Central memory CD8-positive, alpha-beta T cell (primary cell): ENCODE results near the gene NOMO2.
"Not testable (repeated sequence)": the region's sequence is repeated elsewhere in the genome, so short reads cannot be mapped to it uniquely, and the experiment has no call there.

Experiments used
- ATAC-seq: fragments of 150-1000 bp; cut with Tn5 transposase; replicated peaks from 2 replicates; pipeline ENCODE4 v1.10.0; 2022; ENCODE audit warnings: mild to moderate bottlenecking, moderate FRiP score, moderate number of reproducible peaks; ENCODE audit not compliant: poor library complexity, severe bottlenecking; ENCODE audit errors: extremely low read depth
- DNase-seq, 2 donors: peaks; one replicate each; pipeline ENCODE4 v3.0.0; 2021; ENCODE audit warnings: low spot score in 2 of 2
- H3K27ac Mint-ChIP-seq: one replicate; pipeline ENCODE4 v1.8.0; 2022; ENCODE audit warnings: low read depth, mild to moderate bottlenecking, moderate library complexity, mixed read lengths
- H3K27me3 Mint-ChIP-seq: one replicate; pipeline ENCODE4 v1.8.0; 2022; ENCODE audit warnings: mixed read lengths
- H3K36me3 Mint-ChIP-seq: one replicate; pipeline ENCODE4 v1.8.0; 2022; ENCODE audit warnings: mild to moderate bottlenecking, moderate library complexity, mixed read lengths; ENCODE audit not compliant: insufficient read depth
- H3K4me1 Mint-ChIP-seq: one replicate; pipeline ENCODE4 v1.8.0; 2022; ENCODE audit warnings: mixed read lengths
- H3K4me3 Mint-ChIP-seq: one replicate; pipeline ENCODE4 v1.8.0; 2022; ENCODE audit warnings: mild to moderate bottlenecking, moderate library complexity, mixed read lengths
- H3K9me3 Mint-ChIP-seq: one replicate; pipeline ENCODE4 v1.8.0; 2022; ENCODE audit warnings: mixed read lengths

Gene NOMO2

DNA sequence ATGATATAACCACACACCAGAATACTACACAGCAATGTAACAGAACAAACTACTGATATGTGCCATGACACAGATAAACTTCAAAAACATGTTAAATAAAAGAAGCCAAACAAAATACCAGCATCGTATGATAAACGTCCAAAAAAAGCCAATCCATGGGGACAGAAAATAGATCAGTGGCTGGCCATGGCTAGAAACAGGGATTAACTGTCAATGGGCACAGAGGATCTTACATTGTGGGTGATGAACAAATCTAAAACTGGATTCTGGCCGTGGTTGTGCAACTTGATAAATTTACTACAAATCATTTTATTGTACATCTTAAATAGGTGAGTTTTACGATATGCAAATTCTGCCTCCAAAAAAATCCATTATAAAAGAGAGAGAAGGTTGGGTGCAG is 35.4 kb downstream of the NOMO2 start:
- not testable (repeated sequence) for ATAC-seq, H3K9me3 Mint-ChIP-seq, H3K4me3 Mint-ChIP-seq, H3K27ac Mint-ChIP-seq, DNase-seq, H3K36me3 Mint-ChIP-seq, H3K4me1 Mint-ChIP-seq, H3K27me3 Mint-ChIP-seq

DNA sequence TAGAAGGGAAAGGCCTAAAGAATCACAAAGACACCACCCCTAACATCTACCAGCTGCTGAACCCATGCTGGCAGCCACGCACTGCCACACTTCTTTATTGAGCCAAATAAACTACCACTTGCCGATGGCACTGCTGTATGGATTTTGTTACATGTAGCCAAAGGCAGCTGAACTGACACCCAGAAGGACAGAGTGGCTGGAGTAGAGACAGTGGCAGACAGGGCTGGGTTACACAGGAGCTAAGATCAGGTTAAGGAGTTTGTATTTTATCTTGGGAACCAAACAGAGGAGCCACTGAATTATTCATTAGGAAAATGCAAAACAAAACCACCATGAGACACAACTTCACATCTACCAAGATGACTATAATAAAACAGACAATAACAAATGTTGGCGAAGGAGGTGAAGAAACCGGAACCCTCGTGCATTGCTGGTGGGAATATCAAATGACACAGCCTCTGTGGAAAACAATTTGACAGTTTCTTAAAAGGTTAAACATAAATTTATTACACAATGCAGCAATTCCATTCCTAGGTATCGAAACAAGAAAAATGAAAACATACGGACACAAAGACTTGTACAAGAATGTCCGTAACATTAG is 35.9 kb downstream of the NOMO2 start:
- H3K27me3 Mint-ChIP-seq, DNase-seq, H3K9me3 Mint-ChIP-seq, ATAC-seq, H3K27ac Mint-ChIP-seq, H3K4me3 Mint-ChIP-seq, H3K4me1 Mint-ChIP-seq, H3K36me3 Mint-ChIP-seq: not testable (repeated sequence)

DNA sequence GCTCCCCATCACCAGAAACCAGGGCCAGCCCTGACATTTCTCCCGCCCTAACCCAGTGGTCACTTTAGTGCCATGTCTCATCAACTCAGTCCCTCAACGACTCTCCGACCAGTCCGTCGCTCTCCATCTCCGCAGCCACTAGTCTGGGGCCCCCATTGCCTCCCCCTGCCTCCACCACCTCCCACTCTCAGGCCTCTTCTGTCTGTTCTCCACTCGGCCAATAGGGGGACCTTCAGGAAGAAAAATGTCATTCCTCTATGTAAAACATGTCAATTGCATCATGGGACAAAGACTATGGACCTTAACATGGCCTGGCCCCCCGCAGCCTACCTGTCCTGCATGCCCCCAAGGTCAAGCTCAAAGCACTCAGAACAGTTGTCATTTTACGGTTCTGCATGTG is 39.3 kb downstream of the NOMO2 start:
- ATAC-seq, DNase-seq, H3K9me3 Mint-ChIP-seq, H3K4me3 Mint-ChIP-seq, H3K27ac Mint-ChIP-seq, H3K4me1 Mint-ChIP-seq, H3K36me3 Mint-ChIP-seq, H3K27me3 Mint-ChIP-seq: not testable (repeated sequence)

DNA sequence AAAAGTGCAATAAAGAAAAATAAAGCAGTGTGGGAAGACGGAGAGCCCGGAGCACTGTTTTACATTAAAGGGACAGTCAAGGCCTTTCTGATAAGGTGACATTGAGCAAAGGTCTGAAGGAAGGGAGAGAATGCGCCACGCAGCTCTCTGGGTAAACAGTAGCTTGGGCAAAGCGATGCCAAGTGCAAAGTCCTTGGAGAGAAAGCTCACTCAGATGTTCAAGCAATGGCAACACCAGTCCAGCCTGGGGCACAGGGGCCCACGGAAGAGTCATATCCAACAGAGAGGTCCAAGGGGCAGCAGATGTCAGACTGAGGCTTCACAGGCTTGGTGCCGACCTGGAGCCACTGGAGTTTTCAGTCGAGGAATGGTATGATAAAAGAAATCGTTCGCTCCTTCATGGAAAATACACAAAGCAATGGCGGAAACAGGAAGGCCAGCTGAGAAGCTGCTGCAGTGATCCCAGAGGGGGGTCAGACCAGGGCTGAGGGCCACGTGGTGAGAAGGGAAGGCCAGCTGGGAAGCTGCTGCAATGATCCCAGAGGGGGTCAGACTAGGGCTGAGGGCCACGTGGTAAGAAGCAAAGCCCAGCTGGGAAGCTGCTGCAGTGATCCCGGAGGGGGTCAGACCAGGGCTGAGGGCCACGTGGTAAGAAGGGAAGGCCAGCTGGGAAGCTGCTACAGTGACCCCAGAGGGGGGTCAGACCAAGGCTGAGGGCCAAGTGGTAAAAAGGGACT is 40.3 kb downstream of the NOMO2 start:
- not testable (repeated sequence) for DNase-seq, H3K4me1 Mint-ChIP-seq, ATAC-seq, H3K27ac Mint-ChIP-seq, H3K4me3 Mint-ChIP-seq, H3K9me3 Mint-ChIP-seq, H3K27me3 Mint-ChIP-seq, H3K36me3 Mint-ChIP-seq

DNA sequence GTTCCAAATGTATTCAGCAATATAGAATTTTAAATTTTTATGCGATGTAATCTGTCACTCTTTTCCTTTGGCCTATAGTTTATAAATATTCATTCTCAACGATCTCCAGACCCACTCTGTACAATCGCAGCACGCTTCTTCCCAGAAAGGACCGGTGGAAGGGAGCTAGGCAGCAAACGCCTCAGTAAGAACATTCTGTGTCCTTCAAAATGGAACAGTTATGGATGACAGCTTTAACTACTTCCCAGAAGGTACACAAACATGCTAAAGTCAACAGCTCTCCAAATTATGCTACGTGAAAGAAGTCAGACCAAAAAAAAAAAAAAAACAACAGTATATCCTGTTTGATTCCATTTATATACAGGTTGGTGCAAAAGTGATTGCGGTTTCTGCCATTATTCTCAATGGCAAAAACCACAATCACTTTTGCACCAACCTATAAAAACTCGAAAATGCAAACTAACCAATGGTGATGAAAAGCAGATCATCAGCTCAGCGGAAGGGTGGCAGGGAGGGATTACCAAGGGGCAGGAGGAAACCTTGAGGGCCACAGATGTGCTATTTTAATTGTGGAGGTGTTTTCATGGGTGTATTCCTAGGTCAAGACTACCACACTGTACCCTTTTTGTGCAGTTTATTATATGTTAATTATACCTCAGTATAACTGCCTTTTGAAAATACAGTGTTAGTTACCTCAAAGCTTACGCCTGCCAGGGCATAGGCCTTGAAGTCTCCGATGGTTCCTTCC is 43.2 kb downstream of the NOMO2 start:
- not testable (repeated sequence) for H3K27me3 Mint-ChIP-seq, DNase-seq, H3K9me3 Mint-ChIP-seq, H3K4me1 Mint-ChIP-seq, H3K36me3 Mint-ChIP-seq, ATAC-seq, H3K4me3 Mint-ChIP-seq, H3K27ac Mint-ChIP-seq

DNA sequence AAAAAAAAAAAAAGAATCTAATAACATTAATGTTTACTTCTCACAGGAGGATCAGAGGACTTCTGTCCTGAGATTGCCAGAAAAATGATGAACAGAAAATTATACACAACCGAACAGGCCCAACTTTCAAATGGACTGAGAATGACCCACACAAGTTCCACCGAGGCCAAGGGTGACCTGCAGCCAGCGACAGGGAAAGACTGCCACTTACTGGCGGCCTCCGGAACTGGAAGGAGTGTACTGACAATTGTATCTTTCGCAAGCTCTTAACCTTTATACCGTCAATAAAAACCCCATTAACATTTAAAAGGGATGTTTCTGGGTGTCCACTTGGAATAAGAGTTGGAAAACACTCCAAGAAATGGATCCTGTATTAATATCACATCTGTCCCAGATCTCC is 63.5 kb downstream of the NOMO2 start:
- H3K36me3 Mint-ChIP-seq, H3K9me3 Mint-ChIP-seq, H3K4me1 Mint-ChIP-seq, H3K4me3 Mint-ChIP-seq, H3K27me3 Mint-ChIP-seq, H3K27ac Mint-ChIP-seq, DNase-seq: not testable (repeated sequence)
- peak; percentile 60 for ATAC-seq

DNA sequence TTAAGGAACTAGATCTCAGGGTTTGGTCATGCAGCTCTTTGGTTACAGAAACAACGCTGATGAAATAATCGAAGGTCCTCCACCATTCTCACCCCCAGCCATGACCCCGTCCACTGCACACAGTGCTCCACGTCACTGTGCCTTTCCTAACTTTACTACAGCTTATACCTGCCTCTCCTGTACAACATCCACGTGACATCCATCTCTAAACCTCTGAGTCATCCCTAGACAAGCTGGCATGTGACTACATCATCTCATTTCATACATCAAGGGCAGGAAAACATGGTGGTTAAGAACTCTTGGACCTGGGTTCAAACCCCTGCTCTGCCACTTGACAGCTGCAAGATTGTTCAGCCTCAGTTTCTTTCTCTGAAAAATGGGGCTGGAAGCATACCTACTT is 64.9 kb downstream of the NOMO2 start:
- H3K4me1 Mint-ChIP-seq, H3K36me3 Mint-ChIP-seq, H3K4me3 Mint-ChIP-seq, H3K9me3 Mint-ChIP-seq, ATAC-seq, H3K27me3 Mint-ChIP-seq, DNase-seq, H3K27ac Mint-ChIP-seq: not testable (repeated sequence)

DNA sequence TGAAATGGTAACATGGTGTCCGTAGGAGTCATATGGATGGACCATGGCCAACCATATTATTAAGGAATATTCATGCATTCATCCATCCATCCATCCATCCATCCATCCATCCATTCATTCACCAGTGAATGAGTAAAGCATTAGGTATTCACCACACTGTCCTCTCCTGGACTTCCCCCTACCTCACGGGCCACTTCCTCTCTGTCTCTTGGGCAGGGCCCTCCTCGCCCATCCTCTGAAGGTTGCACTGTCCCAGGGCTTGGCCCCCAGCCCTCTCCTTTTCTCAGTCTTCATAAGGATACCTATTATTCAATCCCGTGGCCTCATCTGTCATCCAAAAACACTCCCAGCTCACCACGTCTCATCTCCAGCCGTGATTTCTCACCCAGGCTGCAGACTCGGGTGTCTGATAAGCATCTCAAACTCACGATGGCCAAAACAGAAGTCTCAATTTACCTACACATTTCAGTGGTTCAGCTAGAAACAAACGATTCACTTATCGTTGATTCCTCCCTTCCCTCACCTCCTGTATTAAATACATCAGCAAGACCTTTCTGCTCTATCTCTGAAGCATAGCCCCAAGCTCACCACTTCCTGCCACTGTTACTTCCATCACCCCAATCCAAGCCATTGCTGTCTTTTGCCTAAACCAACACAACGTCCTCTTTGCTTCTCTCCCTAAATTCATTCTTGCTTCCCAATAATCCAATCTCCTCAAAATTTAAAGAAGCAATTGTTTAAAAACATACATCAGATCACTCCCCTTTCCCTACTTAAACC is 69.6 kb downstream of the NOMO2 start:
- not testable (repeated sequence) for DNase-seq, H3K36me3 Mint-ChIP-seq, H3K27ac Mint-ChIP-seq, H3K9me3 Mint-ChIP-seq, H3K4me1 Mint-ChIP-seq, H3K27me3 Mint-ChIP-seq, H3K4me3 Mint-ChIP-seq
- peak; percentile 96 for ATAC-seq

DNA sequence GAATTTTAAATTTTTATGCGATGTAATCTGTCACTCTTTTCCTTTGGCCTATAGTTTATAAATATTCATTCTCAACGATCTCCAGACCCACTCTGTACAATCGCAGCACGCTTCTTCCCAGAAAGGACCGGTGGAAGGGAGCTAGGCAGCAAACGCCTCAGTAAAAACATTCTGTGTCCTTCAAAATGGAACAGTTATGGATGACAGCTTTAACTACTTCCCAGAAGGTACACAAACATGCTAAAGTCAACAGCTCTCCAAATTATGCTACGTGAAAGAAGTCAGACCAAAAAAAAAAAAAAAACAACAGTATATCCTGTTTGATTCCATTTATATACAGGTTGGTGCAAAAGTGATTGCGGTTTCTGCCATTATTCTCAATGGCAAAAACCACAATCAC is 125.9 kb downstream of the NOMO2 start:
- H3K27ac Mint-ChIP-seq, H3K9me3 Mint-ChIP-seq, ATAC-seq, H3K27me3 Mint-ChIP-seq, H3K4me1 Mint-ChIP-seq, DNase-seq, H3K4me3 Mint-ChIP-seq, H3K36me3 Mint-ChIP-seq: not testable (repeated sequence)

DNA sequence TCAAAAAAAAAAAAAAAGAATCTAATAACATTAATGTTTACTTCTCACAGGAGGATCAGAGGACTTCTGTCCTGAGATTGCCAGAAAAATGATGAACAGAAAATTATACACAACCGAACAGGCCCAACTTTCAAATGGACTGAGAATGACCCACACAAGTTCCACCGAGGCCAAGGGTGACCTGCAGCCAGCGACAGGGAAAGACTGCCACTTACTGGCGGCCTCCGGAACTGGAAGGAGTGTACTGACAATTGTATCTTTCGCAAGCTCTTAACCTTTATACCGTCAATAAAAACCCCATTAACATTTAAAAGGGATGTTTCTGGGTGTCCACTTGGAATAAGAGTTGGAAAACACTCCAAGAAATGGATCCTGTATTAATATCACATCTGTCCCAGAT is 146.1 kb downstream of the NOMO2 start:
- not testable (repeated sequence) for H3K4me1 Mint-ChIP-seq, H3K9me3 Mint-ChIP-seq, H3K27me3 Mint-ChIP-seq, H3K36me3 Mint-ChIP-seq, H3K27ac Mint-ChIP-seq, DNase-seq, H3K4me3 Mint-ChIP-seq
- peak; percentile 62 for ATAC-seq

DNA sequence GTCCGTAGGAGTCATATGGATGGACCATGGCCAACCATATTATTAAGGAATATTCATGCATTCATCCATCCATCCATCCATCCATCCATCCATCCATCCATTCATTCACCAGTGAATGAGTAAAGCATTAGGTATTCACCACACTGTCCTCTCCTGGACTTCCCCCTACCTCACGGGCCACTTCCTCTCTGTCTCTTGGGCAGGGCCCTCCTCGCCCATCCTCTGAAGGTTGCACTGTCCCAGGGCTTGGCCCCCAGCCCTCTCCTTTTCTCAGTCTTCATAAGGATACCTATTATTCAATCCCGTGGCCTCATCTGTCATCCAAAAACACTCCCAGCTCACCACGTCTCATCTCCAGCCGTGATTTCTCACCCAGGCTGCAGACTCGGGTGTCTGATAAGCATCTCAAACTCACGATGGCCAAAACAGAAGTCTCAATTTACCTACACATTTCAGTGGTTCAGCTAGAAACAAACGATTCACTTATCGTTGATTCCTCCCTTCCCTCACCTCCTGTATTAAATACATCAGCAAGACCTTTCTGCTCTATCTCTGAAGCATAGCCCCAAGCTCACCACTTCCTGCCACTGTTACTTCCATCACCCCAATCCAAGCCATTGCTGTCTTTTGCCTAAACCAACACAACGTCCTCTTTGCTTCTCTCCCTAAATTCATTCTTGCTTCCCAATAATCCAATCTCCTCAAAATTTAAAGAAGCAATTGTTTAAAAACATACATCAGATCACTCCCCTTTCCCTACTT is 152.2 kb downstream of the NOMO2 start:
- not testable (repeated sequence) for H3K4me3 Mint-ChIP-seq, H3K36me3 Mint-ChIP-seq, H3K4me1 Mint-ChIP-seq, H3K27ac Mint-ChIP-seq, H3K27me3 Mint-ChIP-seq, DNase-seq, H3K9me3 Mint-ChIP-seq
- ATAC-seq = peak; percentile 97
